Breast epithelium (tissue), 4 donors: ENCODE measurements around the gene FRMD3. TPM values are rescaled to one million over a fixed set of nuclear protein-coding genes. Genes with fewer than 3 reads are reported as not detected.

ENCODE experiments used
- DNase-seq, 2 donors: peaks; one replicate each; pipeline ENCODE4 v3.0.0-alpha.2; 2019; ENCODE audit warnings: low spot score in 2 of 2
- H3K27ac ChIP-seq, 2 donors: fragments of 200-600 bp; sonication (generic) in 1 of 2; one replicate each; pipeline ENCODE4 v1.5.1; 2016 to 2019; ENCODE audit warnings: mild to moderate bottlenecking in 1 of 2
- H3K27me3 ChIP-seq, 2 donors: fragments of 200-600 bp; sonication (generic) in 1 of 2; one replicate each; pipeline versions ENCODE4 v1.5.1 to v1.6.0; 2017 to 2019; ENCODE audit warnings: control low read depth in 1 of 2, mild to moderate bottlenecking in 1 of 2
- H3K36me3 ChIP-seq: fragments of 200-600 bp; one replicate; pipeline ENCODE4 v1.5.1; 2019
- H3K4me1 ChIP-seq, 2 donors: fragments of 200-600 bp; sonication (generic); one replicate each; pipeline ENCODE4 v1.5.1; 2016 to 2019; ENCODE audit warnings: control low read depth in 1 of 2
- H3K4me3 ChIP-seq, 3 donors: fragments of 200-600 bp; sonication (generic); 1 replicate in 2 of 3; 2 replicates in 1 of 3; pipeline ENCODE4 v1.5.1; 2016 to 2019; ENCODE audit warnings: mild to moderate bottlenecking in 3 of 3, moderate library complexity in 2 of 3
- H3K9me3 ChIP-seq, 2 donors: fragments of 200-600 bp; sonication (generic) in 1 of 2; one replicate each; pipeline ENCODE4 v1.5.1; 2016 to 2019; ENCODE audit warnings: control low read depth in 1 of 2
- CTCF ChIP-seq, 3 donors: fragments of 450-650 bp; IDR thresholded peaks; one replicate each; pipeline ENCODE4 v1.5.1; 2016 to 2017; ENCODE audit warnings: antibody characterized with exemption in 3 of 3, mild to moderate bottlenecking in 3 of 3, moderate library complexity in 3 of 3
- POLR2A ChIP-seq: fragments of 450-650 bp; IDR thresholded peaks from one replicate; pipeline ENCODE4 v1.6.1; 2016; ENCODE audit warnings: antibody characterized with exemption, mild to moderate bottlenecking, moderate library complexity
- POLR2AphosphoS5 ChIP-seq, 3 donors: sonication (generic); formaldehyde crosslinking; IDR thresholded peaks; one replicate each; pipeline ENCODE4 v1.6.1; 2017; ENCODE audit warnings: antibody characterized with exemption in 3 of 3
- intact Hi-C: fragments of 100-400 bp; cut with DNase I; formaldehyde crosslinking; loops from one replicate; pipeline ENCODE4 v1.15.1; 2023; ENCODE audit warnings: low total_unique reads
- total RNA-seq, 3 donors: library from RNA; depleted of rRNA; stranded (reverse); fragments of >200 nt; gene quantifications; one replicate each; pipeline ENCODE4 v1.1.0, GENCODE V29; 2016

Gene FRMD3
- total RNA-seq, 3 donors from 2014 or later: 6.3 to 14.1 (median 14.1) TPM

GRCh38 chr9:83234541-83234940 is 303.7 kb downstream of the FRMD3 start:
- Histone ChIP-seq H3K27ac (no peak overlapping the region), H3K27me3 (no peaks in the 10 kb centered on the region), H3K4me3 (no peak overlapping the region), H3K4me1 (no peaks in the 10 kb centered on the region), H3K9me3 (no peaks in the 10 kb centered on the region), H3K36me3 (no peaks in the 10 kb centered on the region)
- DNase-seq: no peak
- intact Hi-C loops: no loop called here
- no peak for TF ChIP-seq CTCF (IDR thresholded peaks at IDR 0.05)
- no peak for TF ChIP-seq POLR2AphosphoS5 (IDR thresholded peaks at IDR 0.05)
- TF ChIP-seq POLR2A: no peak

GRCh38 chr9:83233647-83234046 is 304.6 kb downstream of the FRMD3 start:
- Histone ChIP-seq H3K4me3 (no peak overlapping the region), H3K27ac (no peak overlapping the region), H3K27me3 (no peaks in the 10 kb centered on the region), H3K4me1 (no peaks in the 10 kb centered on the region), H3K36me3 (no peaks in the 10 kb centered on the region), H3K9me3 (no peaks in the 10 kb centered on the region)
- TF ChIP-seq POLR2A: no peak
- TF ChIP-seq CTCF (IDR thresholded peaks at IDR 0.05): no peak
- TF ChIP-seq POLR2AphosphoS5 (IDR thresholded peaks at IDR 0.05): no peak
- intact Hi-C loops: no loop called here
- no peak for DNase-seq

- Histone ChIP-seq H3K27ac (no peak overlapping the region), H3K36me3 (no peaks in the 10 kb centered on the region), H3K9me3 (no peaks in the 10 kb centered on the region), H3K4me3 (no peak overlapping the region), H3K27me3 (no peaks in the 10 kb centered on the region), H3K4me1 (no peaks in the 10 kb centered on the region)
- no peak for TF ChIP-seq POLR2AphosphoS5 (IDR thresholded peaks at IDR 0.05)
- intact Hi-C loops: no loop called here
- no peak for DNase-seq
These were observed 307.2 kb downstream of the FRMD3 start for GRCh38 chr9:83231039-83231438.

- Histone ChIP-seq H3K27ac (no peak overlapping the region), H3K4me1 (no peaks in the 10 kb centered on the region), H3K9me3 (no peaks in the 10 kb centered on the region), H3K36me3 (no peaks in the 10 kb centered on the region), H3K27me3 (no peaks in the 10 kb centered on the region), H3K4me3 (no peak overlapping the region)
- TF ChIP-seq POLR2AphosphoS5 (IDR thresholded peaks at IDR 0.05) (no peak), POLR2A (no peak), CTCF (IDR thresholded peaks at IDR 0.05) (no peak)
- intact Hi-C loops: no loop called here
- DNase-seq: no peak
These were observed 317.5 kb downstream of the FRMD3 start for GRCh38 chr9:83220730-83221129.

- Histone ChIP-seq H3K27me3 (no peaks in the 10 kb centered on the region), H3K4me1 (no peaks in the 10 kb centered on the region), H3K27ac (peak overlapping the region; percentile 68 to 79), H3K36me3 (no peaks in the 10 kb centered on the region), H3K9me3 (no peaks in the 10 kb centered on the region), H3K4me3 (peak overlapping the region; percentile 53 to 74 (median 62))
- TF ChIP-seq POLR2A (no peak), CTCF (IDR thresholded peaks at IDR 0.05) (peak in 1 of 3 donors; percentile 4)
- no peak for DNase-seq
- intact Hi-C loops: no loop called here
These were observed 318.2 kb downstream of the FRMD3 start for GRCh38 chr9:83219924-83220438.
